Thoracic aorta (tissue), 2 donors: ENCODE results near the gene VIPAS39. TPM values are rescaled to one million over a fixed set of nuclear protein-coding genes. Genes with fewer than 3 reads are reported as not detected.

ENCODE experiments used
- ATAC-seq: fragments of 150-250 bp; one replicate; pipeline ENCODE4 v1.8.0; 2017; ENCODE audit warnings: low read depth; ENCODE audit not compliant: insufficient number of reproducible peaks, low FRiP score
- DNase-seq: peaks from one replicate; pipeline ENCODE4 v3.0.0-alpha.2; 2020; ENCODE audit warnings: low spot score
- H3K27ac ChIP-seq, 2 donors: fragments of 200-600 bp; sonication (generic); 1 replicate in 1 of 2; 2 replicates in 1 of 2; pipeline ENCODE4 v1.5.1; 2016; ENCODE audit warnings: mild to moderate bottlenecking in 2 of 2, moderate library complexity in 2 of 2
- H3K27me3 ChIP-seq: fragments of 200-600 bp; sonication (generic); replicated peaks from 2 replicates; pipeline ENCODE4 v1.6.0; 2016; ENCODE audit warnings: mild to moderate bottlenecking; ENCODE audit not compliant: insufficient read depth
- H3K36me3 ChIP-seq: fragments of 200-600 bp; sonication (generic); one replicate; pipeline ENCODE4 v1.5.1; 2016
- H3K4me1 ChIP-seq, 2 donors: fragments of 200-600 bp; sonication (generic); 1 replicate in 1 of 2; 2 replicates in 1 of 2; pipeline versions ENCODE4 v1.5.1 to v1.6.0; 2016; ENCODE audit warnings: low read depth in 2 of 2, mild to moderate bottlenecking in 1 of 2; ENCODE audit not compliant: control insufficient read depth in 1 of 2
- H3K4me3 ChIP-seq: fragments of 200-600 bp; sonication (generic); 2 replicates; pipeline ENCODE4 v1.5.1; 2016; ENCODE audit warnings: mild to moderate bottlenecking
- H3K9me3 ChIP-seq: fragments of 200-600 bp; sonication (generic); 2 replicates; pipeline ENCODE4 v1.5.1; 2016
- CTCF ChIP-seq: fragments of 200-600 bp; sonication (generic); IDR thresholded peaks from one replicate; pipeline ENCODE4 v1.5.1; 2019; ENCODE audit warnings: antibody characterized with exemption
- total RNA-seq, 2 donors: library from RNA; depleted of rRNA; stranded (reverse); fragments of >200 nt; gene quantifications; one replicate each; pipeline versions ENCODE4 v1.1.0 to v1.2.3, GENCODE V29; 2016

Gene VIPAS39
- total RNA-seq, 2 donors from 2014 or later: 20.2 to 21.0 TPM

GRCh38 chr14:77478029-77478428 lies 20.6 kb upstream of the VIPAS39 start:
- Histone ChIP-seq H3K4me1 (no peaks in the 10 kb centered on the region), H3K27ac (no peak overlapping the region), H3K4me3 (no peak overlapping the region), H3K27me3 (no peaks in the 10 kb centered on the region), H3K9me3 (no peaks in the 10 kb centered on the region), H3K36me3 (no peaks in the 10 kb centered on the region)
- TF ChIP-seq CTCF: no peak
- DNase-seq (no peak), ATAC-seq (no peak)

GRCh38 chr14:77475432-77476115 lies 18.2 kb upstream of the VIPAS39 start:
- Histone ChIP-seq H3K4me3 (no peak overlapping the region), H3K4me1 (no peaks in the 10 kb centered on the region), H3K9me3 (no peaks in the 10 kb centered on the region), H3K27me3 (no peaks in the 10 kb centered on the region), H3K36me3 (no peaks in the 10 kb centered on the region), H3K27ac (no peak overlapping the region)
- DNase-seq (no peak), ATAC-seq (no peak)
- TF ChIP-seq CTCF: no peak

GRCh38 chr14:77474479-77475177 lies 17.2 kb upstream of the VIPAS39 start:
- no peak for ATAC-seq

GRCh38 chr14:77473921-77474320 lies 16.5 kb upstream of the VIPAS39 start:
- Histone ChIP-seq H3K36me3 (peaks cover 6% of the 10 kb centered on the region), H3K27ac (no peak overlapping the region), H3K4me1 (no peaks in the 10 kb centered on the region), H3K4me3 (no peak overlapping the region), H3K9me3 (no peaks in the 10 kb centered on the region), H3K27me3 (no peaks in the 10 kb centered on the region)
- no peak for TF ChIP-seq CTCF
- DNase-seq: no peak
- ATAC-seq: no peak

More at GRCh38 chr14:77474479-77475177, 17.2 kb upstream of the VIPAS39 start:
- H3K4me1 ChIP-seq: no peaks in the 10 kb centered on the region
- no peak overlapping the region for H3K27ac ChIP-seq
- no peak for TF ChIP-seq CTCF
- H3K27me3 ChIP-seq: no peaks in the 10 kb centered on the region
- no peaks in the 10 kb centered on the region for H3K36me3 ChIP-seq
- no peaks in the 10 kb centered on the region for H3K9me3 ChIP-seq
- no peak for DNase-seq
- H3K4me3 ChIP-seq: no peak overlapping the region

GRCh38 chr14:77470224-77470870 lies 12.9 kb upstream of the VIPAS39 start:
- no peak for TF ChIP-seq CTCF
- Histone ChIP-seq H3K4me3 (no peak overlapping the region), H3K9me3 (no peaks in the 10 kb centered on the region), H3K36me3 (peaks cover 21% of the 10 kb centered on the region), H3K27me3 (no peaks in the 10 kb centered on the region), H3K4me1 (no peaks in the 10 kb centered on the region), H3K27ac (no peak overlapping the region)
- no peak for ATAC-seq
- DNase-seq: no peak
